ENCODE measurements around the gene RUFY3.
"Not testable (repeated sequence)": the region's sequence is repeated elsewhere in the genome, so short reads cannot be mapped to it uniquely, and the experiment has no call there.

Gene RUFY3

GRCh38 chr4:70735915-70736314 lies 14.2 kb downstream of the RUFY3 start:
- TF ChIP-seq KLF1 (tag by site-specific recombination; IDR thresholded peaks at IDR 0.05) (peak; percentile 30; the same call in 1 of the 2 replicates), ZNF324 (tag by site-specific recombination; IDR thresholded peaks at IDR 0.05) (0 out of 2 replicates have a peak, but pooled peaks have one; percentile 21), ZIC2 (tag by site-specific recombination; IDR thresholded peaks at IDR 0.05) (peak; percentile 22; the same call in 1 of the 2 replicates), KLF8 (tag by site-specific recombination; IDR thresholded peaks at IDR 0.05) (peak; percentile 25), GLIS1 (tag by site-specific recombination; IDR thresholded peaks at IDR 0.05) (0 out of 2 replicates have a peak, but pooled peaks have one; percentile 12), ZFHX2 (tag by site-specific recombination; conservative IDR thresholded peaks at IDR 0.05) (0 out of 2 replicates have a peak, but pooled peaks have one; percentile 32), OSR2 (tag by site-specific recombination; IDR thresholded peaks at IDR 0.05) (peak; percentile 45), ZNF600 (tag by site-specific recombination; IDR thresholded peaks at IDR 0.05) (0 out of 2 replicates have a peak, but pooled peaks have one; percentile 16), ZNF654 (tag by site-specific recombination; IDR thresholded peaks at IDR 0.05; ENCODE audit: low read depth) (peak; percentile 5; the same call in 1 of the 2 replicates), CTCF (tag by site-specific recombination; IDR thresholded peaks at IDR 0.05) (0 out of 2 replicates have a peak, but pooled peaks have one; percentile 27)
- H3K36me3 ChIP-seq (ENCODE audit: control insufficient read depth in 2 of 2, insufficient read depth in 1 of 2, low read length in 2 of 2); H3K4me3 ChIP-seq (ENCODE audit: low read depth, low read length); H3K27ac ChIP-seq (ENCODE audit: extremely low read depth, low read depth, low read length); CTCF ChIA-PET; H3K9me3 ChIP-seq (ENCODE audit: control insufficient read depth, insufficient read depth, low read depth, low read length); POLR2A ChIA-PET: not testable (repeated sequence)
- peaks cover 12% of the 10 kb centered on the region; the same call in 1 of the 2 replicates for H3K4me1 ChIP-seq (ENCODE audit: control insufficient read depth, insufficient read depth, low read length)

GRCh38 chr4:70737006-70737405 lies 15.2 kb downstream of the RUFY3 start:
- H3K4me1 ChIP-seq (ENCODE audit: control insufficient read depth, insufficient read depth, low read length): peaks cover 14% of the 10 kb centered on the region
- no peaks in the 10 kb centered on the region for H3K9me3 ChIP-seq (ENCODE audit: control insufficient read depth, insufficient read depth, low read depth, low read length)
- CTCF ChIA-PET: interaction anchor here (0.6 to 0.8 kb wide), 3 partner anchors 12 to 1378 kb away, joined by 3 to 6 read pairs (median 6); no protein-coding TSS in a partner anchor
- H3K36me3 ChIP-seq (ENCODE audit: control insufficient read depth in 2 of 2, insufficient read depth in 1 of 2, low read length in 2 of 2): peaks cover 0 to 4% of the 10 kb centered on the region in 2 experiments; a peak in 1 of 3 replicates
- TF ChIP-seq ZNF302 (tag by site-specific recombination; IDR thresholded peaks at IDR 0.05; ENCODE audit: low read depth): no peak
- 0 out of 2 replicates have a peak, but pooled peaks have one; percentile 12 for TF ChIP-seq PRDM6 (tag by site-specific recombination; IDR thresholded peaks at IDR 0.05)
- POLR2A ChIA-PET: no interaction called here
- H3K27ac ChIP-seq (ENCODE audit: extremely low read depth, low read depth, low read length): no peak overlapping the region
- H3K4me3 ChIP-seq (ENCODE audit: low read depth, low read length): no peak overlapping the region

- ChIA-PET CTCF (interaction anchor here (0.6 to 0.8 kb wide), 3 partner anchors 9 to 191 kb away, joined by 3 to 6 read pairs (median 6); no protein-coding TSS in a partner anchor), POLR2A (no interaction called here)
- Histone ChIP-seq H3K9me3 (ENCODE audit: control insufficient read depth, insufficient read depth, low read depth, low read length) (no peaks in the 10 kb centered on the region), H3K36me3 (ENCODE audit: control insufficient read depth in 2 of 2, insufficient read depth in 1 of 2, low read length in 2 of 2) (no peaks in the 10 kb centered on the region), H3K27ac (ENCODE audit: extremely low read depth, low read depth, low read length) (no peak overlapping the region), H3K4me1 (ENCODE audit: control insufficient read depth, insufficient read depth, low read length) (peaks cover 14% of the 10 kb centered on the region), H3K4me3 (ENCODE audit: low read depth, low read length) (no peak overlapping the region)
- no peak for TF ChIP-seq ZNF10 (tag by site-specific recombination; IDR thresholded peaks at IDR 0.05)
- no peak for TF ChIP-seq ZSCAN5A (tag by site-specific recombination; IDR thresholded peaks at IDR 0.05)
- TF ChIP-seq TSHZ1 (tag by site-specific recombination; IDR thresholded peaks at IDR 0.05; ENCODE audit: borderline replicate concordance): no peak
- no peak for TF ChIP-seq ATF2 (tag by site-specific recombination; IDR thresholded peaks at IDR 0.05; ENCODE audit: low read depth)
Measured at GRCh38 chr4:70737409-70737808, 15.6 kb downstream of the RUFY3 start.
